Measurements from ENCODE around the gene SLC12A7. TPM values are rescaled to one million over a fixed set of nuclear protein-coding genes. Genes with fewer than 3 reads are reported as not detected.

The SLC12A7 gene
- total RNA-seq, 1 donor from 2014 or later = 80.8 TPM

GRCh38 chr5:1052641-1053390 is 59.0 kb downstream of the SLC12A7 start:
- H3K27ac Mint-ChIP-seq = no peak overlapping the region
- H3K9me3 Mint-ChIP-seq (ENCODE audit: low read depth) = no peaks in the 10 kb centered on the region
- H3K27me3 Mint-ChIP-seq = no peaks in the 10 kb centered on the region
- H3K36me3 Mint-ChIP-seq (ENCODE audit: insufficient read depth) = peaks cover 4% of the 10 kb centered on the region
- DNase-seq (ENCODE audit: low spot score, unreplicated experiment) = no peak
- TF ChIP-seq CTCF (IDR thresholded peaks at IDR 0.05; ENCODE audit: unreplicated experiment) = no peak
- no peak overlapping the region for H3K4me3 Mint-ChIP-seq (ENCODE audit: low read depth)
- H3K4me1 Mint-ChIP-seq (ENCODE audit: low read depth) = no peaks in the 10 kb centered on the region

- Mint-ChIP-seq H3K27ac (no peak overlapping the region), H3K4me3 (ENCODE audit: low read depth) (no peak overlapping the region), H3K27me3 (no peaks in the 10 kb centered on the region), H3K36me3 (ENCODE audit: insufficient read depth) (peaks cover 4% of the 10 kb centered on the region), H3K4me1 (ENCODE audit: low read depth) (no peaks in the 10 kb centered on the region), H3K9me3 (ENCODE audit: low read depth) (peaks cover 4% of the 10 kb centered on the region)
- DNase-seq (ENCODE audit: low spot score, unreplicated experiment) = no peak
- no peak for TF ChIP-seq CTCF (IDR thresholded peaks at IDR 0.05; ENCODE audit: unreplicated experiment)
Measured at GRCh38 chr5:1052076-1052475, 59.8 kb downstream of the SLC12A7 start.

- no peak for DNase-seq (ENCODE audit: low spot score, unreplicated experiment)
- peaks cover 11% of the 10 kb centered on the region for H3K9me3 Mint-ChIP-seq (ENCODE audit: low read depth)
Measured at GRCh38 chr5:1051366-1051720, 60.5 kb downstream of the SLC12A7 start.

GRCh38 chr5:1050423-1051365 is 61.2 kb downstream of the SLC12A7 start:
- H3K27me3 Mint-ChIP-seq = no peaks in the 10 kb centered on the region
- H3K4me3 Mint-ChIP-seq (ENCODE audit: low read depth) = no peak overlapping the region
- peak overlapping the region; percentile 70 for H3K27ac Mint-ChIP-seq
- no peak for DNase-seq (ENCODE audit: low spot score, unreplicated experiment)
- no peak for TF ChIP-seq CTCF (IDR thresholded peaks at IDR 0.05; ENCODE audit: unreplicated experiment)
- H3K4me1 Mint-ChIP-seq (ENCODE audit: low read depth) = no peaks in the 10 kb centered on the region
- H3K36me3 Mint-ChIP-seq (ENCODE audit: insufficient read depth) = peaks cover 6% of the 10 kb centered on the region
- peaks cover 17% of the 10 kb centered on the region for H3K9me3 Mint-ChIP-seq (ENCODE audit: low read depth)

More at GRCh38 chr5:1051366-1051720, 60.5 kb downstream of the SLC12A7 start:
- H3K27me3 Mint-ChIP-seq = no peaks in the 10 kb centered on the region
- no peak overlapping the region for H3K27ac Mint-ChIP-seq
- peaks cover 6% of the 10 kb centered on the region for H3K36me3 Mint-ChIP-seq (ENCODE audit: insufficient read depth)
- H3K4me1 Mint-ChIP-seq (ENCODE audit: low read depth) = no peaks in the 10 kb centered on the region
- no peak overlapping the region for H3K4me3 Mint-ChIP-seq (ENCODE audit: low read depth)
- no peak for TF ChIP-seq CTCF (IDR thresholded peaks at IDR 0.05; ENCODE audit: unreplicated experiment)
